ENCODE results near the gene EIF1AX.
"Not testable (repeated sequence)": the region's sequence is repeated elsewhere in the genome, so short reads cannot be mapped to it uniquely, and the experiment has no call there.

Gene EIF1AX, protein sequence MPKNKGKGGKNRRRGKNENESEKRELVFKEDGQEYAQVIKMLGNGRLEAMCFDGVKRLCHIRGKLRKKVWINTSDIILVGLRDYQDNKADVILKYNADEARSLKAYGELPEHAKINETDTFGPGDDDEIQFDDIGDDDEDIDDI

DNA sequence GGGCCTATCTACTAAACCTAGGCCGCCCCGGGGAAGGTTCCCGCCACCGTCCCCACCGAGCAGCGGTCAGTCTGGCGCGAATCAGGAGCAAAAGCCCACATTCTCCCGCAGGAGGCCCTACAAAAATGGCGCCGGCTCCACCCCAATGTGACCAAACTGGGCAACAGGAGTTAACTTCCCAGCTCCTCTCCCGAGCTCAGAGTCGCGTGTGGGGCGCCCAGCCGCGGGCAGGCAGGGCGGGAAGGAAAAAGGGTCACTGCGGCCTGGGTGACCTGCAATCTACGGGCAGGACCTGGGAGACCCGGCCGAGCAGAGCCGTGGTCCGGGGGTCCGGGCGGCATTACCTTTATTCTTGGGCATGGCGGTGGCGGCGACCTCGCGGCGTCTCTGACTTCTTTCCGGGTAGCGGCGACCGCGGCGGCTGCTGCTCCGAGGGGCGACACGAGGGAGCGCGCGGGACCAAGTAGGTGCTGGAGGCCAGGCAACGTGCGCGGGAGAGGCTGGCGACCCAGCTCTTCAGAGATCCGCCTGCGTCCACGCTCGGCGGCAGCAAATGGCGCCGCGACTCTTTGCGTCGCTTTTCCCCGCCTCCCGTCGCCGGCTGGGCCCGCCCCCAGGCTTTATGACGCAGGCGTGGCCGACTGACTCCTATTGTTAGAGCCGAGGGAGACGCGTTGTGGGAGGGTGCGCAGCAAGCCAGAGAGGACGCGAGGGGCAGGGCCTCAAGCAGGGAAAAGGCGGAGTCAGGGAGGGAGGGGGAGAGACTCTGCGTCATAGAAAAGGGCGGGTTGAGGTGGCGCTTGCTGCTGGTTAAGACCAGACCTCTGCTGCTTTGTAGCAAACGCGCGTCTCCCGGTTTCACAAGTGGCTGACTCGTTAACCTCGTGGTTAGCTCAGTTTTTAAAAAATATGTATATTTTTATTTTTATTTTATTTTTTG lies at the start of gene EIF1AX:
Gene EIF1AX, minus strand, starts transcription at position 558 of the 940 bp plus-strand sequence. Its CDS starts 198 bp downstream, at position 360.
- DNase-seq = peak; percentile 91

DNA sequence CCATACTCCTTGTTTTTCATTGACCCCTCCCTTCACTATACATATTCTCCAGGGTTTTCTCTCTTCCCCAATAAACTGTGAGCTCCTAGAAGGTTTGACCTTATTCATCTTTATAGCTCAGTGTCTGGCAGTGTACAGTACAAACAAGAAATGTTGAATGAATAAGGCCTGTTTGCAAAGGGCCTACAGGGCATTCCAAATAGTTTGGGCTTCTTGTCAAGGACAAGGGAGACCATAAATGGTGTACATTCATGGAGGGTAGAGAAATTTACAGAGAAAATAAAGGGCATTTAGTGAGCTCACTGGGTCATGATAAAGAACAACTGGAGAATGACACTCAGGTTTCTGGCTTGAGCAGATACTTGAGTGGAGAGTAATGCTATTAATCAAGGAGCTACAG lies 47.5 kb upstream of the EIF1AX start:
- DNase-seq = no peak

DNA sequence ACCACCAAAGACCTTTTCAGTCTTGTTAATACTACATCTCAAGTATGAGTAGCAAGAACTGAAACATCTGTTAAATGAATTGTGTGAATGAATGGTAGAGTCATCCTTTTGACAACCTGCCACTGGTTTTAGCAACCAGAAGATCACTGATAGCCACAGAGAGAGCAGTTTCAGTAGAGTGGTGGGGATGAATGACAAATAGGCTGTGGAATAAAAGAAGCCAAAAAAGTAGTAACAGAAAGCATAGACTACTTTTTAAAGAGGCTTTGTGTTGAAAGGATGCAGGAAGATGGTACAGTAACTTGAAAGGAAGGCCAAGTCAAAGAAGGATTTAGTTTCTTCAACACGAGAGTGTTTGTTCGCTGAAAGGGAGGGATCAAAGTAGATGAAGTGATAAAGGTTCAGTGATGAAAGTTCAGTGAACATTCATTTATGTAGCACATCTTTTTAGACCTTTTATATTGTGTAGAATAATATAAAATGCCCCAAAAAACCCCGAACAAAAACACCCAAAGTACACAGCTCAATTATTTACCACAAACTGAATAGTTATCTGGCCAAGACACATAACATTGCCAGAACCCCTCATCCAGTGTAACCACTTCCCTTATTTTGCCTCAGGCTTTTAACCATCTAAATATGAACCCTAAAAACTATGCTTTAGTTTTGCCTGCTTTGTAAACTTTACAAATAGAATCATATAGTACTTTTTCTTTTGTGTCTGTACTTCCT lies 40.1 kb upstream of the EIF1AX start:
- no peak for DNase-seq

DNA sequence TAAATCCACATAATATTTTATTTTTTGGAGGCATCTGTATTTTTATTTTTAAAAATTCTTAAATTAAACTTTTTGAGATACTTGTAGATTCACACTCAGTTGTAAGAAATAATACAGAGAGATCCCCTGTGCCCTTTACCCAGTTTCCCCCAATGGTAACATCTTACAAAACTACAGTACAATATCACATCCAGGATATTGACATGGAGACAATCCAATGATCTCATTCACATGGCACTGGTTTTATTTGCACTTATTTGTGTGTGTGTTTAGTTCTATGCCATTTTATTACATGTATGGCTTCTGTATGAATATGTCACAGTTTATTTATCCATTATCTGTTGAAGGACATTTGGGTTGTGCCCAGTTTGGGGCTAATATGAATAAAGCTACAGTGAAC lies 35.5 kb upstream of the EIF1AX start:
- DNase-seq = no peak

DNA sequence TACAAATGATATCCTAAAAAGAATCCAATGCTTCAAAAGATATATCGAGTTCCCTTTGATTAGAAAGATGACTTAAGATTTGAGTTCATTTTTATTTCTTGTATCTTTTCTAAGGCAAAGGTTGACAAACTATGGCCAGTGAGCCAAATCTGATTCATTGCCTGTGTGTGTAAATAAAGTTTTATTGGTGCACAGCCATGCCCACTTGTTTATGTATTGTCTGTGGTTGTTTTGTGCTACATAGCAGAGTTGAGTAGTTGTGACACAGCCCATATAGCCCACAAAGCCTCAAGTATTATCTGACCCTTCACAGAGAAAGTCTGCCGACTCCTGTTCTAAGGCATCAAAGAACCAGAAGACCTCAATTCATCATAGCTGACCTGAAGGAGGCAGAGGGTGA lies 32.2 kb upstream of the EIF1AX start:
- no peak for DNase-seq

DNA sequence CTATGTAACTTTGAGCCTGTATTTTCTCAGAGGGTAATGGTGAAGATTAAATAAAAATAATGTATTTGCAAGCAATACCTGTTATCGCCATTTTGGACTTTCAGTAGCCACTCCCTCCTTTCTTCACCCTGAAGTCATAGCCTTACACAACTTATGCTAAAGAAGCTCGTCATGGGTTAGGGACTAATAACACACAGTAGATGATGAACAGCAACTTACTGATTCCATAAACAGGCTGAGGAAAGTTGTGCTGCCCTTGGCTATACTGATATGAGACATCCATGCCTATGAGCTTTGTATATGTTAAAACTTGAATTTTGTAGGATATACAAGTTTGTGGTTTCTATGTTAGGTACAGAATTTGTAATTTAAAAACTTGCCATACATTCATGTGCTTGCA lies 31.7 kb upstream of the EIF1AX start:
- no peak for DNase-seq

DNA sequence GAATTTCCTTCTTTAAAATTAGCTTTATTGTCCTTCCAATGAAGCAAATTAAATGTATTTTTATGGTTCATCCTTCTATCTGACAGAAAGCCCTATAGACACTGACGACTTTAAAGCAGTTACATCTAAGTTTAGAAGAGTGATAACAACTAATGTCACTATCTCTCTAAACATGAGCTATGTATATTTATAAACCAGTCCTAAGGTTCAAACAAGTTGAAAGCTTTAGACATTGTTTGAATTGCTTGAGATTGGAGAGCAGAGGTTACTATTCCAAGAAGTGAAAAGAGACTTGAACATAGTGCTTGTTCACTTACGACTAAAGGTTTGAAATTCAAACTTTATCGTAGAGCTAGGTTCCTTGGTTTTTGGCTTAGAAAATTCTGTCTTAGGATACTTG lies 30.2 kb upstream of the EIF1AX start:
- no peak for DNase-seq

DNA sequence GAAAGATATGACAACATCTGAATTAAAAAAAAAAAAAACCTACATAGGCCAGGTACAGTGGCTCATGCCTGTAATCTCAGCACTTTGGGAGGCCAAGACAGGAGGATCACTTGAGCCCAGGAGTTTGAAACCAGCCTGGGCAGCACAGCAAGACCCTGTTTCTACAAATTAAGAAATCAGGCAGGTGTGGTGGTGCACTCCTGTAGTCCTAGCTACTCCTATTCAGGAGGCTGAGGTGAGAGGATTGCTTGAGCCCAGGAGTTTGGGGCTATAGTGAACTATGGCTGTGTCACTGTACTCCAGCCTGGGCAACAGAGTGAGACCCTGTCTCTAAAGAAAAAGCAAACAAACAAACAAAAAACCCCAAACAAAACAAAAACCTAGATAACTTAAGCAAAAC lies 20.9 kb upstream of the EIF1AX start:
- not testable (repeated sequence) for DNase-seq

DNA sequence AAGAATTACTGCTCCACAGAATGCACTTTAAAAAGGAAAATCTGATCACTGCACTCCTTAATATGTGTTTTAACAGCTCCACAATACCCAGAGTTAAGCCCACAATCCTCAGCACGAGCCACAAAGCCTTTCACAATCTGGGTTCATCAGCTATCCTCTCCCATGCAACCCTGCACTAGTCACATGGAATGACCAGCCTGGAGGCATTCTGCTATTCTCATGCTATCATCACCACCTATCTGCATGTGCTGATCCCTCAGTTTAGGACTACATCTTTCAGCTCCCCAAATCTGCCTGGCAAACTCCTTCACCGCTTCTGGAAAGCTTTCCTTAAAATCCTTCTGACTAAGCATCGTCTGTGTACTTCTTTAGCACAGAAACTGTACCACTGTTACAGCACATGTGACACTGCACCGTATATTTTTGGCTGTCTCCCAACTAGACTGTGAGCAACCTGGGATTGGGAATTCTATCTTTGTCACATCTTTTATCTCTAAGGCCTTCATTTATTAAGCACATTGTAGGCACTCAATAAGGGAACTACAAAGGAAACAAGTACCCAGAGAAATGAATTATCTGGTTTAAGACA lies 18.3 kb upstream of the EIF1AX start:
- no peak for DNase-seq

DNA sequence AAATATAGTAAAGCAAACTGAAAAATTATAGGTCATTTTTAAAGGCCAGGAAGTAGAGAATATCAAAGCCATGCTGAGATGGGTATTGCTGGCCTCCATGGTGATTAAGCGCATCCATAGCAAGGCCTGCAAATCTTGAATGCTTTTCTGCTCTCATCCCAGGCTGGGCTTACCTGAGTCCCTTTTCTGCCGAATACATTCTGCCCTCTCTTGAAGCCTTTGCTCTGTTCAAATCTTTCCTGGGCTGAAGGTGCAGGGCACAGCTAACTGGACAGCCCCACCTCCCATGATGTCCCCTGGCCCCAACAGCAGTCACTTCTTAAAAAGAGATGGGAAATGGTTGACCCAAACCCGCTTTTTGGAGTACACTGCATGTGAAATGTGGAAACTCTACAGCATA lies 10.1 kb upstream of the EIF1AX start:
- no peak for DNase-seq

DNA sequence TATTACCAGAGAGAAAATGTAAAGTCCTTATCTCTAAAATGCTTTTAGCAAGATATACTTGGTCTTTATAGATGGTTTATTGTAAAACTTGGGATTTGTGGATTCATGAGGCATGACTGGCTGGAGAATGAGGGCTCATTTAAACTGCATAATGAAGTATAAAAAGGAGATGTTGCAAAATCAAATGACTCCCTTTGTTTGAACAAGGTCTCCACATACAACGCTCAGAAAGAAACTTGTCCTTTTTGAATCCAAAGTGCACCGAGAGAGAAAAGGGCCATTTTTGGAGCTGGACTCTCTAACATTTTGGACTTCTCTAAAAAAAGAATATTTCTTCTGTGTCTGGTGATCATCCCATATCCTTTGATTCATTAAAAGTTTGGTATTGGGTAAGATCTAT lies 7.7 kb upstream of the EIF1AX start:
- DNase-seq = no peak

DNA sequence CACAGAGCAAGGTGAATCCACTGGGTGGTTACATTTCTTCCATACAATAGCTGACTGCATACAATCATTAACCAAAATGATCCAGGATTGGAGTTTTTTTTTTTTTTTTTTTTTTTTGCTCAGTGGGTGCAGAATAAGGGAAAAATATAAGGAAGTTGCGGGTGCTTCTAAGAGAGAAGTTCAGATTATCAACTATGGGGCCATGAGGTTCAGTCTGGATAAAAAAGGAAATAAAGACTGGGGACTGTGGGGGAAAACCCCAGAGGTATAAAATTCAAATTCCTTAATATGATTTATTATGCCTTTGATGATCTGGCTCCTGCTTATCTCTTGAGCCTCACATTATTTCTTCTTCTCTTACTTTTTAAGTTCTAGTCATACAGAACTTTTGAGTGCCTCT lies 5.9 kb upstream of the EIF1AX start:
- no peak for DNase-seq

DNA sequence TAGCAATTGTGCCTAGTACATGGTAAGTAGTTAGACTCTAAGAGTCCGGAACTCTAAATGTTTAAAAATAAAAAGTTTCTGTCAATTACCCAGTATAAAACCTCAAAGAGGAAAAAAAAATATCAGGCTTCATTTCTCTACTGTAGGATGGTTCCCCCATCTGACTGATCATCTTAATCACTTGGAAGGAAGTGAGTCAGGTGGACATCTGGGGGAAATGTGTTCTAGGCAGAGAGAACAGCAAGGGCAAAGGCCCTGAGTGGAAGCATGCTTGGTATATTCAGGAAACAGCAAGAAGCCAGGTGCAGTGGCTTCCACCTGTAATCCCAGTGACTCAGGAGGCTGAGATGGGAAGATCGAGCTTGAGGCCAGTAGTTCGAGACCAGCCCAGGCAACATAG lies 2.9 kb upstream of the EIF1AX start:
- DNase-seq = no peak

DNA sequence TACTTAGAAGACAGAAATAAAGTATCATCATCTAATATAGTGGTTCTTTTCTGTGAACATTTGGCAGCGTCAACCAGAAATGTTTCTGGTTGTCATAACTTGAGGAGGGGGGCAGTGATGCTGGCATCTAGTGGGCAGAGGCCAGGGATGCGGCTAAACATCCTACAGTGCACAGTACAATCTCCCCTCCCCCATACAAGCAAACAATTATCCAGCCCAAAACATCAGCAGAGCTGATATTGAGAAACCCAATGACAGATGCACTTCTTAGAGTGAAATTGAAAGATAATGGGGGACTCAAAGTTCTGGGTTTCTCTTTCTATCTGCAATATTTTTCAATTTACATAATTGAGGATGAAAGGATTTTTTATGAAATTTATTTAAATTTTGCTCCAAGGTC lies 1.9 kb upstream of the EIF1AX start:
- no peak for DNase-seq

DNA sequence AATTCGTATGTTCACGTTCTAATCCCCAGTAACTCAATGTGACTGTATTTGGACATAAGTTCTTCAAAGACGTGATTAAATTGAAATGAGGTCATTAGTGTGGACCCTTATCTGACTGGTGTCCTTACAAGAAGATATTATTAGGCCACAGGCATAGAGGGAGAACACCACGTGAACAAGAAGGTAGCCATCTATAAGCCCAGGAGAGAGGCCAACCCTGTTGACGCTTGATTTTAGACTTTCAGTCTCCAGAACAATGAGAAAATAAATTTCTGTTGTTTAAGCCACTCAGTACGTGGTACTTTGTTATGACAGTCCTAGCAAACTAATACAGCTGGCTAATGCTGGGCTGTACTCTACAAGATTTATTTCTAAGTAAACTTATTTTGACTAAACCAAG lies 1.5 kb upstream of the EIF1AX start:
- DNase-seq = no peak

DNA sequence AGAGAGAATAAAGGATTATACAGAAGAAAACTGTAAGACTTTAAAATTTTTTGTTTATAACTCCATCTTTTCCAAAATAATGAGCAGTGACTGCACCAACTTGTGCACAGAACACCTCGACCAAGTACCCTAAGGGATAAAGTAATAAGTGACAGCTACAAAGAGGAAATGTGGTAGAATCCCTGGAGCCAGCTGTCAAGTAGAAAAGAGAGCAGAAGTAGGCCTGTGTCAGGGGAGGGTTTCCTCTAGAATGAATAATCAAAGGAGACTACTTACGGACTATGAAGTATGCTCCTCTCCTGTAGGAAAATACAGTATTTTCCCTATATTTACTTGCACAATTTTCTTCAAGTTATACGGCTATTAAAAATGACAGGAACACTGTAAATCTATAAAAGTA lies 1.2 kb downstream of the EIF1AX start:
- DNase-seq = no peak

DNA sequence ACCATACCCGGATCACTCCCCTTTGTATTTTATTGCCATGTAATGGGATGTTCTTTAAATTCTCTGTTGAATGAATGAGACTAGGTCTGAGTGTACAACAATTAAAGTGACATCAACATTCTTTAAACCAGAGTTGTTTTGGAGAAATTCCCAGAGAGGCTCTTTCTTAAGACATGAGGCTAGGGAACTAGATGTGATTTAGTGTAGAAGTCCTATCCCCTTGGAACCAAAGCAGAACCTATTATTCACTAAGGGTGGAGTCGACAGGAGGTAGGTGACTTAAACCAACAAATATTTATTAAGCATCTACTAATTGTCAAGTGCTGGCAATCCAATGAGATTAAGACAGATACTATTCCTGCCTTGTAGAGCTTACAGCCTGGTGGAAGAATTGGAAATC lies 1.7 kb downstream of the EIF1AX start:
- no peak for DNase-seq

DNA sequence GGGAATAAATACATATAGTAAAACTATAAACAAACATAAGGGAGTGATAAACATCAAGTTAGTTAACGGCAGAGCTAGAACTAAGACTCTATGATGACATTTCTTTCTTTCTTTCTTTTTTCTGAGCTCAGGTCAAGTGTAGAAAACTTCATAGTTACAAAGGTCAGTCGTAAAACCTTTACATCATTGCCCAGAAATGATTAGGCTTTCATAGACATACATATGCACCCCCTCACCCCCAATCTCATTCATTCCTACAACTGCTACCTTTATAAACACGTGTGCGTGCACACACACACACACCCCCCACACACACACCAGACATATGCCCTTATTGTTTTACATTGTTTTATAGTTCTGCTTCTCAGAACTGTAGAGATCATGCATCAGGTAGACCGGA lies 5.7 kb downstream of the EIF1AX start:
- no peak for DNase-seq

DNA sequence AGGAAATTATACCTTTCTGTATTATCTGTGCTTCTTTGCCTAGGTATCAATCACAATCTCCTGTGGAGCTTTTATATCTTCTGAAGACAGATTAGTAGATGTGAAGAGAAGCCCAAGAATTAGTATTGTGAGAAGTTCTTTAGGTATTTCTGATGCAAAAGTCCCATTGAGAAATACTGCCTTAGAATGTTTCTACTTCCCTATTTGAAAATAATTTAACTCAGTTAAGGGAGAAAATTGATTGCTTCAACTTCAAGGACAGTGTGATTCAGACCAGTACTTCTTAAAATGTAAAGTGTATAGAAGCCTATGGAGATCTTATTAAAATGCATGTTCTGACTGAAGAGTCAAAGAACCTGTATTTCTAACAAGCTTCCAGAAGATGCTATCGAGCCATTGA lies 9.0 kb downstream of the EIF1AX start:
- no peak for DNase-seq

DNA sequence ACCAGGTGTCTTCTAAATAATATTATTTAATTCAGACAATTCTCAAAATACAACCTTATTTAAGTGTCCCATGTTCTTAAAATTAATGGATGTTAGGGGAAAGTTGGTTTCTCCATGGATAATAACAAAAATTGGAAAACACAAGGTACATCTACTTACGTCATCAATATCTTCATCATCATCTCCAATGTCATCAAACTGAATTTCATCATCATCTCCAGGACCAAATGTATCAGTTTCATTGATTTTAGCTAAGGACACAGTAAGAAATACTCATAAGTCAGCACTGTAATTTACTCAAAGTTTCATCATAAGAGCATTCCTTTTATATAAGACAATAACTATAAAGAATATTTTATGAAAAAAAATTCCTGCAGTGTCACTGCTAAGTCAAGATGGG lies 11.3 kb downstream of the EIF1AX start:
- DNase-seq = no peak

DNA sequence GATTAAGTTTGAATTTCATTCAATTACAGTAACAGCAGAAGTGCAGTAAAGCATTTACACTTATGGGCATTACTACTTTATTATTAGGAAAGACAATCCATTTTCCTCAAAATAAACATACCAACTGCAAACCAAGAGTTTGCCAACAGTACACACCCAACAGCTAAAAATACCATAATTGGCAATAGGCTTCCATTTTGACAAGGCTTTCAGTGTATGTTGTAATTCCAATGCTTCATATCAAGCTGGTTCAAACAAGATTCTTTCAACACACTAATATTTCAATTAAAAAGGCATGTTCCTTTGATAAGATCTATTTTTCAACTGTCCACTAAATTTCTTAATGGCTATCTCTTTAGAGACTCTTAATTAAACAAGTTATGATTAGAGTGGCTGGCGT lies 12.1 kb downstream of the EIF1AX start:
- DNase-seq = no peak

DNA sequence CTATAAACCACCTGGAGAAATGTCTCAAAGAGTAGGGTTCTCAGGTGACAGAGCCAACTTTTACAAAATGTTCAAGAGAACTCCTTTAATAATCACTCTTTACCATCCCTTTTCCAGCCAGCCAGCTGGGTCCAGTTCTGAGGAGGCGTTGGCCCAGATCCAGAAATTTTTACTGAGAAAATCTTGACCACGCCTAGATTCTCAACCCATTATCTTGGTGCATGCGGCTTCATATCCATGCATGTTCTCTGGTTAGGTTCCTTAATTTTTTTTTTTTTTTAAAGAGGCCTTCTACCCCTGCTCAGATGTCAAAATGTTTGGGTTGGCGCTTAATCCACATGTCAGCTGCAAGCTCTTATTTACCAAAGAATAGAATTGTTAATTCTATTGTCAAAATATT lies 13.0 kb downstream of the EIF1AX start:
- no peak for DNase-seq

DNA sequence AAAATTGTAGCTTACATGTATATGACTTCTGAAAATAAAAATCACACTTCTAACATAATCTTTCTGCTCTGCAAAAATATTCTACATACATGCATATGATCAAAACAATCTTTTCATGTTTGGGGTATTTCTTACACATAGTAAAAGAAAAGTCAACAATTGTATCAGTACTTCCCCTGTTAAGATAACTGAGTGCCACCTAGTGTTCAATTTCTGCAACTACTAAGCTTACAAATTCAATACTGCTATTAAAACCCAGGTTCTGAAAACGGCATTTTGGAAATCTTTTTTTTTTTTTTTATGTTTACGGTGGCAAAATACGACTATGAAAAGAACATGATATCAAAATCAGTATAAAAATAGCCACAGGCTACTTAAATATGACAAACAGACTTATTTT lies 14.2 kb downstream of the EIF1AX start:
- DNase-seq = not testable (repeated sequence)

DNA sequence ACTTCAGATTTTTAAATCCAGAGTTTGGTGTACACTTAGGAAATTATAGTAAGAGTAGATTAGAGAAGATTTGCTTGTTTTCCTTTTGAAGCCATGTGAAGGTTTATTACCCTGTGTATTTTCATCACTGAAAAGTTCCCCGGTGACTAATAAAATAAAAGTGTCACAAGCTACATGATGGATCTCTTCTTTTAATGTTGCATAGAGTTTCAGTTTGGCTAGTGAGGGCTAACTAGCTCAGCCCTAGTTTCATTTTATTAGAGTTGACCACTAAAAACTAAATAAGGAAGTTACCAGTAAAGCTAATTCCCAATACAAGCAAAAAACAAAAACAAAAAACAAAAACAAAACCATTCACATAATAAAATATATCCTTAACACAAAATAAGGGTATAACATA lies 14.8 kb downstream of the EIF1AX start:
- DNase-seq = not testable (repeated sequence)

All from NCI-H1105 treated with DMSO at 0.1 percent for 48 hours (cell line).